Renal cortex interstitium (tissue), 11 donors: ENCODE measurements around the gene NIT1. TPM values are rescaled to one million over a fixed set of nuclear protein-coding genes. Genes with fewer than 3 reads are reported as not detected.

Experiments
- DNase-seq, 11 donors: peaks; one replicate each; pipeline ENCODE4 v3.0.0-alpha.2; 2013; ENCODE audit warnings: low read depth in 9 of 11, low spot score in 4 of 11; ENCODE audit errors: extremely low read depth in 1 of 11
- polyA plus RNA-seq, 3 donors: library from polyadenylated mRNA; unstranded; fragments of 120-200 nt; gene quantifications; one replicate each; pipeline ENCODE4 v1.2.1, GENCODE V29; 2013; ENCODE audit not compliant: insufficient read length in 3 of 3

The NIT1 gene
- polyA plus RNA-seq, 3 donors = 49.0 to 58.8 (median 51.5) TPM

DNA sequence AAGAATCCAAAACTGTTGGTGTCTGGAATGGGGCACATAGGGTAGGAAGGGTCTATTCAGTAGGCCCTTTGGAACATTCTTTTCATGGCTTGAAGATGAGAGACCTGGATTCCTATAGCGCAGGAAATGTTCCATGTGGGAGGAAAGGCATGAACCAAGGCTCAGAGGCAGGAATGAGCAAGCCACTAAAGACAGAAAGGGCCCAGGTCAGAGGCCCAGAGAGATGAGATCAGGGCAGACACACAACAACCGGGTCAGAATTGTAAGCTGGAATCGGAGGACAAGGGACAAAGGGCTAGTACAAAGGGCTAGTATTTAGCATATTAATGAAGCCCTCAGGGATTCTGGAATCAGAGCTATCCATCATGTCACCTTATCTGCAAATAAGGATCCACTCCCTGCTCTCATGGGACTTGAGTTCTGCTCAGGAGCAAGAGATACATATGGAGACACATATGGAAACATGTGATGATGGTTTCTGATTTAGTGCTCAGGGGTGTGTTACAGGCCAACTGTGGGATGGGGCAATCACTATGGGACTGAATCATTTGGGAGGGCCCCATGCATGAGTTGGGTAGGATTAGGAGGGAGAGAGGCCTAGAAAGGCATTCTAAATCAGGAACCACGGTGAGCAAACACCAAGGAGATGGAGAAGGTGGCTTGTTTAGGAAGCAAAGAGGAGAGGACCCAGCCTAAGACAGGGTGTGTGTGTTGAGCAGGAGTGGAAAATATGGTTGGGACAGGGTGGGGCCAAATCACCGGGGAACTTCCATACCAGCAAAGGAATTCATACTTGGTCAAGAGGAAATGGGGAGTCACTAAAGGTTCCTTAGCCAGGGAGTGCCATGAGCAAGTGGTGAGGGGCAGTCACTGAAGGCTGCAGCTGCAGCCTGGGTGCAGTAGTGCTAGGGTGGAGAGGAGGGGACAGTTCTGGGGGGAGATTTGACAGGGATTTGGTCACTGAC, 37.2 kb upstream of the NIT1 start:
- no peak for DNase-seq

DNA sequence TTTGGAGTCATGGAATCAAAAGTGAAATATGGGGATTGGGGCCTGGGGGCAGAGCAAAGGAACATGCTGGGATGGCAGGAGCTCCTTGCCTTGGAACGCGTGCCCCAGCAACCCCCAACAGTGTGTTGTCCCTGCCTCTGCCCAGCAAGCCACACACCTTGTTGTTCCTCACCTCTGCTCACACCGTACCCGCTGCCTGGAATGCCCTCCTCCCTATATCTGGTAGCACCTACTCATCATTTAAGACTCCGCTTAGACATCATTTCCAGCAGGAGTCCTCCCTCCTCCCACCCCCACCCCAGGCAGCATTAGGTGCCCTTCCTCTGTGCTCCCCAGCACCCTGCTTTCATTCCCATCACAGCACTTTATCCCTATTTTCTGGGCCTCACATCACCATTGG, 36.4 kb upstream of the NIT1 start:
- DNase-seq = no peak

DNA sequence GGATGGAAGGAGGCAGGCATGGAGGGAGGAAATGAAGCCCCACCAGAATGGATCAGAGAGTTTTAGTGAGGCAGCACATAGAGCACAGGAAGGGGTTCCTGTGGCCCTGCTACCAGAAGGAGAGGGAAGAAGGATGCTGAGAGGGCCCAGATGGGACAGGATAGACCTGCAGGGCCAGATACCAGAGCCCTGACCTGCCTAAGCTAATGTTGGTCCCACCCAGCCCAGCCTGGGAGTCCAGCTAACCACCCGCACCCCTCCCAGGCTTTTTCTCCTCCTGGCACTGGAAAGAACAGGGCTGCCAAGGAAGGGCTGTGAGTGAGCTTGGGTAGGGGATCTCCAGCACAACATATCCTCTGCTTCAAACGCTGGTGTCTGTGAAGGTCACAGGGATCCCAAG, 35.4 kb upstream of the NIT1 start:
- DNase-seq = no peak

DNA sequence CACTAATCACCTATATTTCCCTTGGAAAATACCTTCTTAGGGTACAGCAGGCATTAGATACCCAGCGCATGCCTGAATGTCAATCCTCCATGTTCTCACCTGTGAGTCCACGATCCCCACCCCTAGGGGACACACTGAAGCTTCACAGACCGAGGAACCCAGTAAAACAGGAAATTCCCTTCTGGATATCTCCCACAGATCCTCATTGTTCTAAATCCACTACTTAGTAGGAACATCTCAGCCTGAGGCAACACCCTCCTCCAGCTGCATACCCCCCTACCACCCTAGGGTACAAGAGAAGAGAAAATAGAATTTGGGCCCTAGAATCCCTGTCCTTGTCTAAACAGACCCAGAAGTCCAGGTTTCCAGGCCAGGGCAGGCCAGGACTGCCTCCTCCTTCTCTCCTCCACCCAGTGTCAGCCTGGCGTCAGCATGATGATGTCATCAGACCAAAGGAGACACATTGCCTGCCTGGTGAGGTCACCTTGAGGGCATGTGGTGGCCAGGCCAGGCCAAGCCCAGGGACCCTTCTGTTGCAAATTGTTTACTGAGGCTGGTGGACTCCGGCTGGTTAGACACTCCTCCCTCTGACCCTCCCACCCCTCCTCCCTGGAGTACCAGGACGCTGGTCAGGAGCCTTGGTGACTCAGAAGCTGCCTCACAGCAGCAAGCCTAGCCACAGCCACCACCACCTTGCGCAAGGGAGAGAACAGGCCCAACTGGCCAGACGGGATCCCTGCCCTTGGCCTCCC, 34.7 kb upstream of the NIT1 start:
- DNase-seq = no peak

DNA sequence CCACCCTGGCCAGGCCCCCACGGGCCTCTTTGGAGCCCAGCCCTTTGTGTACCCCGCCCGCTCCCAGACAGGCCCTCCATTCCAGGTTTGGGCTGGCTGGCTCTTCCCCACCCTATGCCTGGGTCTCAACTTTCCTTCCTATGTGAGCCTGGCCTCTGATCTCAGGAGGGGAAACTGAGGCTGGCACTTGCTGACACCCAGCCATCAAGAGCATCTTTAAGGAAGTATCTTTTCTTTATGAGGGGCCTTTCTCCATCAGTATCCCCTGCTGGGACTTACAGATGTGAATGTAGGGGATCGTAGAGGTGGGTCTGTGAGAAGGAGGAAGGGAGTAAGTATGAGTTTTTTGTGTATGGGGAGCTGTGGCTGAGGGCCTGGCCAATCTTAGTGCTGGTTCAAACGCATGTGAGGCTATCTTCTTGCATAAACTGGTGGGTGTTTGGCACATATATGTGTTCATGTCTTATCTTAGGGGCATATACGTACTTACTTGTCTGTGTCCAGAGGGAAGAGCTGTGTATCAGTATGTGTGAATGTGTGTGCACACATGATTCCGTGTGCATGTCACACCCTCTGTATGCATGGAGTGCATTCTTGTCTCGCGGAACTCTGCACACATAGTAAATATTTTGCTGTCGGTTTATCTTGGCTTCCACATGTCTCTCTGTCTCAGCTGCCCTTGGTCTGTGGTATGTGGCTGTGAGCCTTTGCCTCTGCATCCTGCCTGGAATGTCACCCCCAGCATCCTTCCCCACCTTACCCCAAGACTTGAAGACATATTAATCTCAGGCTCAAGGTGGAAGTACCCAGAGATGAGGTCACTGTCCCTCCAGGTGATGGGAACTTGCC, 33.9 kb upstream of the NIT1 start:
- no peak for DNase-seq

DNA sequence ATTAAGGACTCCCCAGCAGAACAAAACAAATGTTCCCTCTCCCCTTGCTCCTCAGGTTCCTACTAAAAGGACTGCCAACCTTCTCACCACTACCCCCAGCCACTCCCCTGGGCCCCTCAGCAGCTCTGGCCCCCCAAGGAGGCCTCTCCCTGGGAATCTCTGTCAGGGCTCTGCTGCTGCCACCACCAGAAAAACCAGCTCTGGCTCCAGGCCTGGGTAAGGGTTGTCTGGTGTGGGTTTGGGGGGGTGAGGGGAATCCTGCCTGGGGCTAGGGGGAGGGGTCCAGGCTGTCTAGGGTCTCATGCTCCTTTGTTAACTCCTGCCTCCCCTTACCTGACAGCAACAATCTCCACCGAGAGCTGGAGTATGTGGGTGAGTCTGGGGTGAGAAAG, 33.3 kb upstream of the NIT1 start:
- DNase-seq = no peak

DNA sequence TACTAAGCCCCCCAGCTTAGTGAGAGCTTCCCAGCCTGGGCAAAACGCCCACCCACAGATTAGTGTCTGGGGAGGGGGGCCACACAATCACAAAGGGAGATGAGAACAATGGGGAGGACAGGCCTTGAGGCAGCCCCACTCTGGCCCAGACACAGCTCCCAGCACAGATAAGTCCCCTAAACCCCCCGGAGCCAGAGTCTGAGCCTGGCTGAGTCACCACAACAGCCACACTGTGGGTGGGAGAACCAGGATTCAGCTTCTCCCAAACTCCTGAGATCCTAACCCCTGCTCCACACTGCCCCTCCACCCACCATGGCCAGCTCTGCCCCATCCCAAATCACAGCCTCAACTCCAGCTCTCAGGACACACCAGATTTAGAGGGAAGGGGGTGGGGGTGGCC, 32.7 kb upstream of the NIT1 start:
- no peak for DNase-seq

DNA sequence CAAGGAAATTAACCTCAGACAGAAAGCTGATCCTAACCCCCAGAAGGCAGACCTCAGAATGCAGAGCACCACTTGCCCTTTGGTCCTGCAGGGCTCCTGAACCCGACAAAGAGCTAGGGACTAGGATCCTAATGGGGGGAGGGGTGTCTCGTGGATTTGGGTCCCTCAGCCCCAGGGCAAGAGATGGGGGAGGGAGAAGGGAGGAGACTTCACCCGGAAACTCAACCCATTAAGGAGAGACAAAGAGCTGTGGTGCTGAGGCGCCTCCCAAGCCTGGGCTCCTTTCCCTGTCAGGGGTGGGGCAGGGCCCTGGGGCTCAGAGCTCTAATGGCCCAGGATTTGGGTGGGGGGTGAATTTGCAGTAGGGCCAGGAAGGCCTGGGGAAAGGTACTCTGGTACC, 31.4 kb upstream of the NIT1 start:
- DNase-seq = no peak

DNA sequence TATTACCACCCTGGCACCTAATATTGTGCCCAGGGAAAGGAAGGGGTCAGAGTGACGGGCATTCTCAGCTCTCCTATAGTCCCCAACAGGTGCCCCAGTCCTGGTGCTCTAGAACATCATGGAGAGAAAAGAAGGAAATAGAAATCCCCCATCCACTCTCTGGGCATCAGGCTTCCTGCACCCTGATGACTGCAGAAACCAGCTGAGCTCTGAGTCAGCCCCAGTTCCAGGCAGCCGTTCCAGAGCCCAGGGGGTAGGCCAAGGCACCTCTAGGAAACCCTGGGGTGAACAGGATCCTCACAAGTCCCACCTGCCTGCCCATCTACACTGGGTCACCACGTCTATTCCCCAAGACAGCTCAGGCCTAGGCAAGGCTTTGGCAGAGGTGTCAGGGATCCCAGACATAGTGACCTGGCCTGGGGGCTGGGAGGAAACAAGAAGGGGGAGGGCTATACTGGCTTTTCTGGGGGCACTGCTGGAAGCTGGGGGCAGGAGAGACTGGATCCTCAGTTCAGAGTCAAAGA, 29.3 kb upstream of the NIT1 start:
- DNase-seq = no peak

DNA sequence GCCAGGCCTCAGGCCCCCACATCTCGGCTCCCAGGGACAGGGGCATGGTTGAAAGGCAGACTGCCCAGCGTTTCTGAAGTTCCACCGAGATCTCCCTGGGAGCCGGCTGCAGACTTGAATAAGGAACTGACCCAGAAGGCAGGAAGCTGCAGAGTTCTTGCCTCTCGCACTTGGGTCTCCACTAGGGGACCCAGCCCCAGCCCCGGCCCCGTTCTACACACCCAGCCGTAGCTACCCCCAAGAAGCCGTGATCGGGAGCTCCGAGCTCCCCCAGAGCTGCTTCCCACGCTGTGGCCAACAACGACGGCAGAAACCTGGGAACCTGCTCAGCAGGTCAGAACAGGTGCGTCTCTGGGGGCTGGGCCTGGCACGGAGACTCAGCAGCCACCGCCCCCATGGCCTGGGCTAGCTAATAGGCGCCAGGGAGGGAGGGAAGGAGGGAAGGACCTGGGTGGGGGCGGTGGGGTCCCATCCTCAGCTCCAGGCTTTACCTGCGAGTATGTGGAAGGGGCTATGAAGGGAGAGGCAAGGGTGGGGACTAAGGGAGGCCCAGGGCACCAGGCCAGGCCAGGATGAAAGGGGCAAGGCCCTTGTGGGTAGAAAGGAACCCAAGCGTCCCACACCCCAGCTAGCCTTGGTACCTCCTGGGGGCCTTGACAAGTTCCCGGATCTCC, 28.5 kb upstream of the NIT1 start, which contains the start of gene NECTIN4:
Gene NECTIN4 (minus strand): TSS at position 308 of the 674 bp plus-strand sequence. CDS start 262 bp downstream, at position 46.
- peak in 5 of 11 donors; percentile 21 to 39 (median 35) for DNase-seq

DNA sequence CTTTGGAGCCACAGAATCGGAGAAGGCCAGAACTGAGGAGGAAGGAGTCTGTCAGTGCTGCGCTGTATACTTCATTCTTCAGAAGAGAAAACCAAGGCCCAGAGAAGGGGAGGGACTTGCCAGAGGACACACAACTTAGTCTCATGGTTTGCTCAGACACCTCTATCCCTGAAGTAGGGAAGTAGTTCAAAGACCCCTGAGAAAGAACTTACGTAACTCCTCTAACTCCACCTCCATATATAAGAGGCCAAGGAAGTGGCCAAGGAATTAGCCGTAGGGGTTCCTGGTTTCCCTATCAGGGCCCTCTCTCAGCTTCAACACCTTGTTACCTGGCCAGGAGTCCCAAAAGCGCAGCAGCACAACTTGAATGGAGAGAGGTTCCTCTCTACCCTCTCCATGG, 28.0 kb upstream of the NIT1 start:
- DNase-seq = no peak

DNA sequence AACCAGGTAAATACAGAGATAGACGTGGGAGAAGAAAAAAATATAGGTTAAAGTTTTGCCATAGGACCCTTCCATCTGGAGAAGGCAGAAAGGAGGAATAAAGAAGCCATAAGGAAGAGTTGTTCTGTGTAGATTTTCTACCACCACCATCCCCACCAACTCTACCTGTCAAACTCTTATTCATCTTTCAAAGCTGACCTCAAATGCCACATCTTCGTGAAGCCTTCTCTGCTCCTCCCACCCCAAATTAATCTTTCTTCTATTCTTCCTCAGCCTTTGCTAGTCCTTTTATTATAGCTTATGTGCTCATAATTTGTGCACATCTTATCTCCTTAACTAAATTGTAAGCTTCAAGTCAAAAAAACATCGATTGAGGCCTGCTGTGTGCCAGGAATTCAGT, 27.3 kb upstream of the NIT1 start:
- no peak for DNase-seq

DNA sequence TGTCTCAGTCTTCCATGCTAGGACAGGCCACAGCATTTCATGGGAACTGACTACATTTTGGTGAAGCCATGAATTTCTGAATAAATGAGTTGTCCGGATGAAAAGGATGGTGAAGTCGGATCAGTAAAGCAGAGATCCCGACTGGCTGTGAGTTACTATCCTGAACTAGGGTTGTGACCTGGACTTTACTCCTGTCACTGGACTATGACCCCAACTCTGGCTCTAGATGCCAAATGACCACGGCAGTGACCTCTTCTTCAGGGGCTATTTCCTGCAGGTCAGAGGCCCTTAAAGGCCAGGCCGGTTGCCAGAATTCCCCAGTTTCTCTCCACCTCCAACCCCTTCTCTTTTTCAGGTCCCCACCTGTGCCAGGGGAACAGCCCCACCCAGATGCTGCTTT, 26.8 kb upstream of the NIT1 start:
- DNase-seq = no peak

DNA sequence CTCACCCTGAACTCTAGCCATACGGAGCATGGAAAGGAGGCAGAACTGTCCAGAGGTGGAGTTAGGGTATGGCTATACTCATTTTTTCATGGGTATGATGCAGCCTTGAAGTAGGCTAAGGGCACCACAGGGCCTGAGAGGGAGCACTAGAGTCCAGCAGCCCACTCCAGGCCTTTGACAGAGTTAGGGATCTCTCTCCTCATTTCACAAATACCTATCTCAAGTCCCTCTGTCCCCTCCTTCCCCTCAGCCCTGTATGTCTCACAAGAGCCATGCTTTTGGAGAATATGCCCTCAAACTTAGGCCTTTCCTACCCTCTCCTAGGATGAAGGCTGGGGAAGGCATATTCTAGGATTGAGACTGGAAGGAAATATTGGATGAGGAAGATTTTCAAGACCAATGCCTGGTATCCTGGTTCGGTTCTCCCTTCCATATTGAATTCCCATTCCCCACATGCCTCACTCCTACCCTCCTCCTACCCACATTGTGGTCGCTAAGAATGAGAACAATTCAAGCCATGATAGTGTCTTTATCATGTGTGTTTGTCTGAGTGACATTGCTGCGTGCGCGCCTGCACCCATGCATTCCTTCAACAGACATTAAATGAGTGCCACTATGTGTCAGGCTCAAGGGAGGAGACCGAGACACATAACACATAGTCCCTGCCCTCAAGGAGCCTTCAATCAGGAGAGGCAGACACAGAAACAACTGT, 26.0 kb upstream of the NIT1 start:
- DNase-seq = no peak

DNA sequence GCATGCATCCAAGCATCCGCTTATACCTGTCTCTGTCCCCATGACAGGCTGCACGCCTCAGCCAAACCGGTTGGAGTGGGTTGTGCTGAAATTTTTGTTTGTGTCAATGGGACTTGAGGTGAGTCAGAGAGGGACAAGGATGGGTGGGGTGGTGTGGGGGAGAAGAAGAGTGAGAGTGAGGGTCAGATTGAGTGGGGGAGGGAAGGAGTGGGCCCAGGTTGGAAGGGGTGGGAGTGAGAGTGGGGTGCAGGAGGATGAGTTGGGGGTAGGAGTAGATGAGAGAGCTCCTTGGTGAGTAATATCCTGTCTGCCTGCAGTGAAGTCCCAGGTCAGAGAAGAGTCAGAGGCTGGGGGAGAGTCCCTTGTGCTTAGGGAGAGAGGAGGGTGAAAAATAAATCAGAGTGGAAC, 25.3 kb upstream of the NIT1 start:
- DNase-seq = no peak

DNA sequence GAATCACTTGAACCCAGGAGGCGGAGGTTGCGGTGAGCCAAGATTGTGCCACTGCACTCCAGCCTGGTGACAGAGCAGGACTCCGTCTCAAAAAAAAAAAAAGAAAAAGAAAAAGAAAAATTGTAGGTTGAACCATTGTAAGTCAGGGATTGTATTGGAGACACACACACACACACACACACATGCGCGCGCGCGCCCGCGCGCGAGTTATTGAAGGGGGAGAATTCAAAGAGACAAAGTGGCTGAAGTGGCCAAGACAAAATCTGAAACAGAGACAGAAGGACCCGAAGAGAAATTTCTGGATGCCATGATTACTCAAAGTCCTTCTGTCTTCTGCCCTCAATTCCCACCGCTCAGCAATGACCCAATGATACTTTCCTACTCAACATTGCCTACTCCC, 23.4 kb upstream of the NIT1 start:
- no peak for DNase-seq

DNA sequence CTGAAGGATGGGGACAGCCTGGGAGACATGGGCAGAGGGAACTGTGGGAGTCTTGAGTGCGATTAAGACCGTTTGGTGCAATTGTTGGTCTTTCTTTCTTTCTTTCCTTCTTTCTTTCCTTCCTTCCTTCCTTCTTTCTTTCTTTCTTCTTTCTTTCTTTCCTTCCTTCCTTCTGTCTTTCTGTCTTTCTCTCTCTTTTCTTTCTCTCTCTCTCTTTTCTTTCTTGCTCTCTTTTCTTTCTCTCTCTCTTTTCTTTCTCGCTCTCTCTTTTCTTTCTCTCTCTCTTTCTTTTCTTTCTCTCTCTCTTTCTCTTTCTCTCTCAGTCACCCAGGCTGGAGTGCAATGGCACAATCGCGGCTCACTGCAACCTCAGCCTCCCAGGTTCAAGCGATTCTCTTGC, 22.7 kb upstream of the NIT1 start:
- no peak for DNase-seq

DNA sequence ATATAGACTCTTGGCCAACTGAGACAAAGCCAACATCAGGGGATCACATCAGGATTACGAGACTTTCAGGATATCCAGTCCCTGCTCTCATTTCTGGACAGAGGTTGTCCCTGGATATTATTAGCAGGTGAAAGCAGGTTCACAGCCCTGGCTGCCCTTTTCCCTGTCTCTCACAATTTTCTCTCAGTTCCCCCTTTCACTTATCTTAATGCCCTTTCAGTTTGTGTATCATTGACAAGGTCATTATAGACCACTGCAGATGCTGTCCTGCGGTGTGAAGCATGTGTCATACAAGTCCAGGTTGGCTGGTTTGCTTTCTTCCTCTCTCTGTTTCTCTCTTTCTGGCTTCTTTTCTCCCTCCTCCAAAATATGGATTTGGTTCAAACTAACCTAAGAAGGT, 21.9 kb upstream of the NIT1 start:
- no peak for DNase-seq
